HL-60 (cell line): ENCODE measurements around the gene TPM1.

Source experiments
- DNase-seq, 2 experiments: peaks; one replicate each; pipeline ENCODE4 v3.0.0-alpha.2; 2010 to 2020; ENCODE audit warnings: low read depth in 1 of 2, low spot score in 1 of 2
- H3K27ac ChIP-seq: fragments of 250-450 bp; sonication (Bioruptor Pico); replicated peaks from 2 replicates; pipeline ENCODE4 v1.5.1; 2020; ENCODE audit warnings: mild to moderate bottlenecking, moderate library complexity
- H3K27me3 ChIP-seq: fragments of 250-450 bp; sonication (Bioruptor Pico); 2 replicates; pipeline ENCODE4 v1.5.1; 2021; ENCODE audit warnings: mild to moderate bottlenecking, moderate library complexity; ENCODE audit not compliant: insufficient read depth, poor library complexity, severe bottlenecking
- H3K4me3 ChIP-seq: replicated peaks from 2 replicates; pipeline ENCODE4 v1.5.1; 2011; ENCODE audit warnings: mild to moderate bottlenecking, control low read depth, low read length; ENCODE audit not compliant: insufficient read depth
- GABPA ChIP-seq: IDR thresholded peaks from 2 replicates; pipeline ENCODE4 v1.6.1; 2012; ENCODE audit warnings: low read depth
- POLR2AphosphoS5 ChIP-seq: IDR thresholded peaks from 2 replicates; pipeline ENCODE4 v1.6.1; 2012; ENCODE audit warnings: low read depth
- SPI1 ChIP-seq: IDR thresholded peaks from 2 replicates; pipeline ENCODE4 v1.6.1; 2012; ENCODE audit warnings: low read depth, mild to moderate bottlenecking, borderline replicate concordance
- TF ChIP-seq, protein P1 (sequence below): IDR thresholded peaks from one replicate; pipeline ENCODE4 v1.5.1; 2011; ENCODE audit warnings: low read length, control low read depth, inconsistent platforms; ENCODE audit not compliant: insufficient read depth
- TF ChIP-seq, protein P2 (sequence below): IDR thresholded peaks from 2 replicates; pipeline ENCODE4 v1.6.1; 2012; ENCODE audit warnings: low read depth; ENCODE audit not compliant: insufficient replicate concordance

Gene TPM1

DNA sequence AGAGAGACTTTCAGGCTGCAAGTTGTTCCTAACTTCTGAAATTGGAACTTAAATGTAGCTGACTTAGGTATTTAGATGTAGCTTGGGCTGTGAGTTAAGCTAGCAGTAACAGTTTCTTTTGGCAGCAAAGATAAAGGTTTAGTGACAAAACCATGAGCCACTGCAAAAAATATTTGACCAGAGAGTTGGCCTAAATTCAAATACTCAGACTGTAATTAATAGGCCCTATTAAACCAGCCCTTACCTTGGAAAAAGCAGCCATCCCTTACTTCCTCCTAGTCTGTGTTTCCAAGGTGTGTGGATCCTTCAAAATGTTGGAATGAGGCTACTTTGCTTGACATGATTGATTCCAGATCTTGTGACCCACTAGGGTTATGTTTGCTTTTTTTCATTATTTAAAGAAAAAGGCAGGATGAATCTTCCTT is 8.2 kb downstream of the TPM1 start:
- DNase-seq: no peak
- TF ChIP-seq, protein P1, sequence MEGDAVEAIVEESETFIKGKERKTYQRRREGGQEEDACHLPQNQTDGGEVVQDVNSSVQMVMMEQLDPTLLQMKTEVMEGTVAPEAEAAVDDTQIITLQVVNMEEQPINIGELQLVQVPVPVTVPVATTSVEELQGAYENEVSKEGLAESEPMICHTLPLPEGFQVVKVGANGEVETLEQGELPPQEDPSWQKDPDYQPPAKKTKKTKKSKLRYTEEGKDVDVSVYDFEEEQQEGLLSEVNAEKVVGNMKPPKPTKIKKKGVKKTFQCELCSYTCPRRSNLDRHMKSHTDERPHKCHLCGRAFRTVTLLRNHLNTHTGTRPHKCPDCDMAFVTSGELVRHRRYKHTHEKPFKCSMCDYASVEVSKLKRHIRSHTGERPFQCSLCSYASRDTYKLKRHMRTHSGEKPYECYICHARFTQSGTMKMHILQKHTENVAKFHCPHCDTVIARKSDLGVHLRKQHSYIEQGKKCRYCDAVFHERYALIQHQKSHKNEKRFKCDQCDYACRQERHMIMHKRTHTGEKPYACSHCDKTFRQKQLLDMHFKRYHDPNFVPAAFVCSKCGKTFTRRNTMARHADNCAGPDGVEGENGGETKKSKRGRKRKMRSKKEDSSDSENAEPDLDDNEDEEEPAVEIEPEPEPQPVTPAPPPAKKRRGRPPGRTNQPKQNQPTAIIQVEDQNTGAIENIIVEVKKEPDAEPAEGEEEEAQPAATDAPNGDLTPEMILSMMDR: no peak
- no peak for TF ChIP-seq POLR2AphosphoS5
- TF ChIP-seq, protein P2, sequence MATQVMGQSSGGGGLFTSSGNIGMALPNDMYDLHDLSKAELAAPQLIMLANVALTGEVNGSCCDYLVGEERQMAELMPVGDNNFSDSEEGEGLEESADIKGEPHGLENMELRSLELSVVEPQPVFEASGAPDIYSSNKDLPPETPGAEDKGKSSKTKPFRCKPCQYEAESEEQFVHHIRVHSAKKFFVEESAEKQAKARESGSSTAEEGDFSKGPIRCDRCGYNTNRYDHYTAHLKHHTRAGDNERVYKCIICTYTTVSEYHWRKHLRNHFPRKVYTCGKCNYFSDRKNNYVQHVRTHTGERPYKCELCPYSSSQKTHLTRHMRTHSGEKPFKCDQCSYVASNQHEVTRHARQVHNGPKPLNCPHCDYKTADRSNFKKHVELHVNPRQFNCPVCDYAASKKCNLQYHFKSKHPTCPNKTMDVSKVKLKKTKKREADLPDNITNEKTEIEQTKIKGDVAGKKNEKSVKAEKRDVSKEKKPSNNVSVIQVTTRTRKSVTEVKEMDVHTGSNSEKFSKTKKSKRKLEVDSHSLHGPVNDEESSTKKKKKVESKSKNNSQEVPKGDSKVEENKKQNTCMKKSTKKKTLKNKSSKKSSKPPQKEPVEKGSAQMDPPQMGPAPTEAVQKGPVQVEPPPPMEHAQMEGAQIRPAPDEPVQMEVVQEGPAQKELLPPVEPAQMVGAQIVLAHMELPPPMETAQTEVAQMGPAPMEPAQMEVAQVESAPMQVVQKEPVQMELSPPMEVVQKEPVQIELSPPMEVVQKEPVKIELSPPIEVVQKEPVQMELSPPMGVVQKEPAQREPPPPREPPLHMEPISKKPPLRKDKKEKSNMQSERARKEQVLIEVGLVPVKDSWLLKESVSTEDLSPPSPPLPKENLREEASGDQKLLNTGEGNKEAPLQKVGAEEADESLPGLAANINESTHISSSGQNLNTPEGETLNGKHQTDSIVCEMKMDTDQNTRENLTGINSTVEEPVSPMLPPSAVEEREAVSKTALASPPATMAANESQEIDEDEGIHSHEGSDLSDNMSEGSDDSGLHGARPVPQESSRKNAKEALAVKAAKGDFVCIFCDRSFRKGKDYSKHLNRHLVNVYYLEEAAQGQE: no peak
- TF ChIP-seq SPI1: no peak
- TF ChIP-seq GABPA: no peak
- Histone ChIP-seq H3K27ac (no peak overlapping the region), H3K27me3 (peaks cover 14% of the 10 kb centered on the region), H3K4me3 (no peak overlapping the region)

DNA sequence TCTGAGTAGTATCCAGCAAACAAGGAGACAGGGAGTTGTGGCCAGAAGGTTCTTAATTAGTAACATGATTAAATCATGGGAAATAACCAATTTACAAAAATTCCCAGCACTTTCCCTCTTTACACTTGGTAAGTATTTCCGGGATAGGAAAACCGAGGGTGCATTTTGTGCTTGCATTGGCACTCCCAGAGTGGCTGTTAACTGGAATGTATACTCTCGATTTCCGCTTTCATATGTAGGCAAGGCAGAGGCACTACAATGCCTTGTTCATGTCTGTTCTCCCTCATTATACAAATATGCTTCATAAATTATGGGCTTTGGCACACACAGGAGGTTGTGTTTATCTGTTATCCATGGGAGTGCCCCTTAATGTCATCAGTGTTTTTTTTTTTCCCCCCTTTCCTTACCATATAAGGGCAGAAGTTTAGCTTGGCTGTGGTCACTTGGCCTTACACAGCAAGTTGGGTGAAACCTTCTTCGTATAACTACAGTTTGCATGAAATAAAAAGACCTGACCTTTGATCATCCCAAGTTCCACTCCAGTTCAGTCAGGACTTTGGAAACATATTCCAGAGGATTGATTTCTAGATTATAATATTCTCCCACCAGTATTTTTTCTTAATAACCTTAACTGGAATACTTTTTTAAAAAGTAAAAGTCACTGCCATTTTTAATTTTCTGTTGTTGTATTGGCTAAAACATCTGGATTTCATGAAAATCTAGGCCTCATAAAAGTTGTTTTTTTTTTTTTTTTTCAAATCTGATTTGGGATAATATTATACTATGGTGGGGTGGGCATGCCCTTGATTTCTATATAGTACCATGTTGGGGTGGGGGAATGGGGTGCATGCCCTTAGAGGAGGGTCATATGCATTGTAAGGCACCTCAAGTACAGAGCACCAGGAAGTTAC is 8.9 kb downstream of the TPM1 start:
- Histone ChIP-seq H3K4me3 (no peak overlapping the region), H3K27me3 (peaks cover 7% of the 10 kb centered on the region), H3K27ac (no peak overlapping the region)
- DNase-seq: no peak
- TF ChIP-seq, protein P1: no peak
- no peak for TF ChIP-seq SPI1
- TF ChIP-seq POLR2AphosphoS5: no peak
- TF ChIP-seq GABPA: no peak
- TF ChIP-seq, protein P2: no peak

DNA sequence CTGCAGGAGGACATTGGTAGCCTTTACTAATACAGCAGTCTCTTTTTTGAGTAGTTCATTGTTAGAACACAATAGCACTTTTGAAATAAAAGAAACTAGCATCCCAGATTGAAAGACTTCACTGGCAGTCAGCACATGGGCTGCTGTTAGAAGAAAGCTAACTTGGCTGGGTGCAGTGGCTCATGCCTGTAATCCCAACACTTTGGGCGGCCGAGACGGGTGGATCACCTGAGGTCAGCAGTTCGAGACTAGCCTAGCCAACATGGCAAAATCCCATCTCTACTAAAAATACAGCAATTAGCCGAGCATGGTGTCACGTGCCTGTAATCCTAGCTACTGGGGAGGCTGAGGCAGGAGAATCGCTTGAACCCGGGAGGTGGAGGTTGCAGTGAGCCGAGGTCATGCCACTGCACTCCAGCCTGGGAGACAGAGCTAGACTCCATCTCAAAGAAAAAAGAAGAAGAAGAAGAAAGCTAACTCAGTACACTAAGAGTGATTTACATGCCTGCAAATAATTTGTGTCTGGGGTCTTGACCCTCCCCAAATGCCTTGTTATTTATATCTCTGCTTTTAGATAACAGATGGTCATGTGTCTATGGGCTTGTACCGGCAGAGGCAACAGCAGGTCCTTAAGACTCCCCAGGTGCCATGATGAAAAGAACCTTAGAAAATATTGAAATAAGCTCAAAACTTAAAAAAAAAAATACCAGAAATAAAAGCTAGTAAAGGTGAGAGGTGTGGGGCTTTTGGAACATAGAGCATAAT is 9.7 kb downstream of the TPM1 start:
- H3K27me3 ChIP-seq: peaks cover 2% of the 10 kb centered on the region
- no peak for DNase-seq
- TF ChIP-seq, protein P1: no peak
- TF ChIP-seq SPI1 (no peak), GABPA (no peak), POLR2AphosphoS5 (no peak)
- TF ChIP-seq, protein P2: no peak
- no peak overlapping the region for H3K27ac ChIP-seq
- no peak overlapping the region for H3K4me3 ChIP-seq
